Epithelial cell of esophagus (primary cell): ENCODE data around the gene FGF19.
A peak's percentile ranks its signal among the peaks of the same experiment; 100 is the strongest.

Experiments
- DNase-seq: peaks from one replicate; pipeline ENCODE4 v3.0.0; 2010; ENCODE audit warnings: low read depth
- H3K4me3 ChIP-seq: 2 replicates; pipeline ENCODE4 v1.5.1; 2011; ENCODE audit warnings: mild to moderate bottlenecking, low read length, control low read depth
- TF ChIP-seq, protein P1 (sequence below): IDR thresholded peaks from 2 replicates; pipeline ENCODE4 v1.5.1; 2011; ENCODE audit warnings: low read depth, mild to moderate bottlenecking, low read length, control low read depth, inconsistent platforms; ENCODE audit not compliant: insufficient read depth; ENCODE audit errors: missing control alignments

The FGF19 gene

DNA sequence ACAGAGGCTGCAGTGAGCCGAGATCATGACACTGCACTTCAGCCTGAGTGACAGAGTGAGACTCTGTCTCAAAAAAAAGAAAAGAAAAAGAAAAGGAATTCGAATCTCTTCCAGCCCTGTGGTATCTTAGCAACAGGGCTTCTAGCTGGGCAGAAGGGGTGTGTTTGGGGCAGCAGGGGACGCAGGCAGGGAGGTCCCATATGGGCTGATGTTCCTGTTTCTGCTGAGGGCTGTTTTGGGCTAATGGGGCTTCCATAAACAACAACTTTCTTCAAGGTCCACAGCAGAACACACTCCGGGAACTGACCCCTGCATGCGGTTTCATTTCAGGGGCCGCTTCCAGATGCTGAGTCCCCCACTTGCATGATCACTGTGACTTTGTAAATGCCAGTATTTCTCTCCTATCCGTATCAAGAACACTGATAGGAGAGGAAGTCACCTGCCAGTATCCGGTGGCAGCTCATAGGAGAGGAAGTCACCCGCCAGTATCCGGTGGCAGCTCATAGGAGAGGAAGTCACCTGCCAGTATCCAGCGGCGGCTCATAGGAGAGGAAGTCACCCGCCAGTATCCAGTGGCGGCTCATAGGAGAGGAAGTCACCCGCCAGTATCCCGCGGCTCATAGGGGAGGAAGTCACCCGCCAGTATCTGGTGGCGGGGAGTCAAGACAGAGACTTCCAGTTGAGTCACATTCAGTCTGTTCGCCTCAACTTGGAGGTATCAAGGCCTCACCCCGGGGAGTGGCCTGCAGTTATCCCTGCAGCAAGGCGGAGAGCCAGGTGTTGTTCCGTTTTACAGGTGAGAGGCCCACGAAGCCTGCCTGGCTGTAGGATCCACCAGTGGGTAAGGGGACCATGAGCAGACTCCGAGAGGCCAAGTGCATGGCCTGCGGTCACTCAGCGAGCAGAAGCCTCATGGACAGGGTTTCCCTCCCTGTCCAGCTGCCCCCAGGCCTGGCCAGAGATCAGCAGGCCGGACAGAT lies 8.3 kb upstream of the FGF19 start:
- no peak overlapping the region for H3K4me3 ChIP-seq
- TF ChIP-seq, protein P1, sequence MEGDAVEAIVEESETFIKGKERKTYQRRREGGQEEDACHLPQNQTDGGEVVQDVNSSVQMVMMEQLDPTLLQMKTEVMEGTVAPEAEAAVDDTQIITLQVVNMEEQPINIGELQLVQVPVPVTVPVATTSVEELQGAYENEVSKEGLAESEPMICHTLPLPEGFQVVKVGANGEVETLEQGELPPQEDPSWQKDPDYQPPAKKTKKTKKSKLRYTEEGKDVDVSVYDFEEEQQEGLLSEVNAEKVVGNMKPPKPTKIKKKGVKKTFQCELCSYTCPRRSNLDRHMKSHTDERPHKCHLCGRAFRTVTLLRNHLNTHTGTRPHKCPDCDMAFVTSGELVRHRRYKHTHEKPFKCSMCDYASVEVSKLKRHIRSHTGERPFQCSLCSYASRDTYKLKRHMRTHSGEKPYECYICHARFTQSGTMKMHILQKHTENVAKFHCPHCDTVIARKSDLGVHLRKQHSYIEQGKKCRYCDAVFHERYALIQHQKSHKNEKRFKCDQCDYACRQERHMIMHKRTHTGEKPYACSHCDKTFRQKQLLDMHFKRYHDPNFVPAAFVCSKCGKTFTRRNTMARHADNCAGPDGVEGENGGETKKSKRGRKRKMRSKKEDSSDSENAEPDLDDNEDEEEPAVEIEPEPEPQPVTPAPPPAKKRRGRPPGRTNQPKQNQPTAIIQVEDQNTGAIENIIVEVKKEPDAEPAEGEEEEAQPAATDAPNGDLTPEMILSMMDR: no peak
- DNase-seq: no peak

DNA sequence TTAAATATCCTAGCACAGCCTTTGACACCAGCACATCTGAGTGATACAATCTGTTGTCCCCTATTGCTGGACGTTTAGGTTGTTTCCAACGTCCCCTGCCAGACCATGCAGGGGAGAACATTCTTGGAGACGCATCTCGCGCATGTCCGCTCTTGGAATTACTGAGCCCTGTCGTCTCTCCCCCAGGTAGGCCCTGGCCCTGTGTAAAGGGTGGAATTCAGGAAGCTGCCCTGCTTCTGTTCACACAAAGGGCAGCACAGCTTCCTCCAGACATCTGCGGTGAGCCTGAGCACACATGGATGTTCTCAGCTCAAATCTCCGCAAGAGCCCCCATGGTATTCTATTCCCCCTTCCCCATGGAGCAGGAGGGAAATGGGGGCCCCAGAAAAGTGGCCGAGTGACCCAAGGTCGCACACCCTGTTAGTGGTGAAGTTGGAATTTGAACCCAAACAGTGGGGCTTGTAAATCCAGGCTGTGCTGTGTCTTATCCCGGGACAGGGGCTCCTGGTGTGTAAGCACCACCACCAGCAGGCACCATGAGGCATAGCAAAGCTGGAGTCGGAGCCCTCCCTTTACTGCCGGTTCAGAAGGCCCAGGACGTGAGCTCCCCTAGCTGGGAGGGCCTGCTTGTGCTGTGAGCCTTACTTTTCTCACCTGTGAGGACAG lies 5.0 kb upstream of the FGF19 start:
- DNase-seq: no peak
- H3K4me3 ChIP-seq: no peak overlapping the region
- TF ChIP-seq, protein P1: no peak

DNA sequence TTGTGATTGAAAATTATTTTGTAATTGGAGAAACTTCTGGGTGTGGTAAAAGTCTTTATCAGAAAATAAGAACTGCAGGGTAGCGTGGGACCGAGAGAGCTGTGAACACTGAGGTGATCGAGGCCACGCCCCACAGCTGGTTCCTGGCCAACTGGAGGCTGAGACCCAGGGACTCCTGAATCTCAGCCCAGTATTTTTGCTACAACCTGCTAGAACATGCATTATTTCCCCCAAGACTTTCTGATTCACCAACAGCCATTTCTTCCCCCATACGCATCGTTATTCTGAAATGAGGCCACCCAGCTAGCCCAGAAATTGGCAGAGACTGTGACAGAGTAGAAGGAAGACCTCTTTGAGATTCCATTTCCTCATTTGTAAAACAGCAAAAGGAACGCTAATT lies 3.4 kb upstream of the FGF19 start:
- DNase-seq: peak; percentile 92
- H3K4me3 ChIP-seq: no peak overlapping the region
- TF ChIP-seq, protein P1: no peak

DNA sequence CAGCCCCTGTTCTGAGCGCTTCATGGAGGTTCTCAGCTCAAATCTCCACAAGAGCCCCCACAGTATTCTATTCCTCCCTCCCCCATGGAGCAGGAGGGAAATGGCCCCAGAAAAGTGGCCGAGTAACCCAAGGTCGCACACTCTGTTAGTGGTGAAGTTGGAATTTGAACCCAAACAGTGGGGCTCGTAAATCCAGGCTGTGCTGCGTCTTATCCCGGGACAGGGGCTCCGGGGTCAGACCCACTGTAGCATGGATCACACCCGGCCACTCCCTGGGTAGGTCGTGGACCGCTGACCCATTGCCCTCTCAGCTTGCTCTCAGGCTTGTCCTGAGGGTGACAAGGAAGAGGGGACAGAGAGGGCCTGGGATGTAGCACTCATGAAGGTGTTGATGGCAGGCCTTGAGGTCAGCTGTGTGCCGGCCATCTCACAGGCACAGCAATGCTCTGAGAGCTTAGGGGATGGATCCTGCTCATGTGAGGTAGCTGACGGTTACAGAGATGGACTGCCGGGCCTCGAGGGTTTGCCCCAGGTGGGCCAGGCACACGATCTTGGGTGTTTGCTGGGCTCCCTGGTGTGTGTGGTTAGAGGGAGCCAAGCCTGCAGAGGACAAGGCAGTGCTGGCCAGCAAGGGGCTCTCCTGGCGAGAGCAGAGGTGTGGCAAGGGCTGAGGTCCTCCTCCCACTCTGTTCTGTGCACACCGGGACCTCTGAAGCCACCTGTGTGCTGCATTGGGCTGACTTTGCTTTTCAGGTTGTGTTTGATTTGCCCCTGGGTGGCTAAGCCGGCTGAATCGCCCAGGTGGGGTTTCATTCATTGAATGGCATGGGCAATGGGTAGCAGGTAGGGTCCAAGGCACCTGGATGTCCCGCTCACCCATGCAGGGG lies 2.3 kb upstream of the FGF19 start:
- no peak for DNase-seq
- TF ChIP-seq, protein P1: no peak
- H3K4me3 ChIP-seq: no peak overlapping the region

DNA sequence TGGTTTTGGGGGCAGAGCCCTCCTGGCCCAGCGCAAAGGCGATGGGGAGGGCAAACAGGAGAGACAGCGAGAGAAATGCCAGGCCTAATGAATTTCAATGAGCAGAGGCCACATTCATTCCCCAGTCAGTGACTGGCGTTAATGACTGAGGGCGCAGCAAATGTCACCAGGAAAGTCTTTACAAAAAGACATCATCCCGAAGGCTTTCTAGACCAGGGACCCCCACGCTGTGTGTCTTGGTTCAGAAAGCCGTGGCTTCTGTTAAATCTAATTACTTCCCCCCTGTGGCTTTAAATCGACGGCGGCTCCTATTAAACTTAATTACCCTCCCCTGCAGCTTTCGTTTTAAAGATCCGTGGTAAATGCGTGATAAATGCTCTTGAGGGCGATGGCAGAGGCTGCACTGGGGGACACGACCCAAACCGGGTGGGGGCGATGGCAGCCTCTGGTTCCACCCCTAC lies 1.6 kb upstream of the FGF19 start:
- no peak overlapping the region for H3K4me3 ChIP-seq
- DNase-seq: no peak
- TF ChIP-seq, protein P1: no peak

DNA sequence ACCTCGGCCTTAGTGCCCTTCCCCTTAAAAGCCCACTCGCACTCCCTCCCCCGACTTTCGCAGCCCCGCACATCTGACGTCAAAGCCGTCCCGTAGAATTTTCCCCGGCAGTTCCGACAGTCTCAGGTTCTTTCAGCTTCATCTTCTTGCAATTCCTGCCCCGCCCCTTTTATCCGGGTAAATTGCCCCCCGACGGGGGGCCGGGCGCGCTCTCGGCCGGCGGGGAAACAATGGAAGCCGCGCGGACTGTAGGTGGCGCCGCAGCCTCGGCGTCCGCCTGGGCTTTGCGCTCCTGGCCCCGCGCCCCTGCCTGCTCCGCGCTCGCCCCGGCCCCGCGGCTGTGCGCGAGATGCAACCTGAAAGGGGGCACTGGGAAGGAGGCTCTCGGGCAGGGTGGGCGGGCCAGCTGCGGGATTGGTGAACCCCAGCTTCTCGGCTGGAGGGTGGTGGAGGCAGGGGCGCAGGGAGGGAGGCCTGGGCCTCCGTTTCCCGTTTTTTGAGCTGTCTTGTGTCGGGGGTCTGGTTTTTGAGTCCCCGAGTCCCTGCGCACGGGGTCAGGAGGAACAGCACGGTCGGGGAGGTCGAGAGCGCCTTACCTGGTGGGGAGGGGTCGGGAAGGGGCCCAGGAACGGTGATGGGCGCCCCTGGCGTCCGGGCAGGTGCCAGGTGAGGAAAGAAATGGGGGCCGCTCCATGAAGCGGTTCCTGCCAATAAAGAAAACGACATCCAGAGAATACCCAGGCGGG lies 859 bp upstream of the FGF19 start:
- H3K4me3 ChIP-seq: no peak overlapping the region
- TF ChIP-seq, protein P1: peak; percentile 43
- DNase-seq: peak; percentile 30
